ENCODE measurements around the gene CRISPLD2.

GRCh38 chr16:84932681-84933080 is 112.9 kb downstream of the CRISPLD2 start:
- TF ChIP-seq ZSCAN32 (CRISPR knock-in tag; IDR thresholded peaks at IDR 0.05) (no peak), MAX (CRISPR knock-in tag; IDR thresholded peaks at IDR 0.05) (no peak), CGGBP1 (CRISPR knock-in tag; IDR thresholded peaks at IDR 0.05) (no peak), ATF2 (CRISPR knock-in tag; IDR thresholded peaks at IDR 0.05) (no peak), POLR3A (IDR thresholded peaks at IDR 0.05; ENCODE audit: borderline replicate concordance, extremely low read depth, insufficient read depth, insufficient read length) (no peak), PYGO2 (tag; IDR thresholded peaks at IDR 0.05) (no peak), POLR2AphosphoS5 (IDR thresholded peaks at IDR 0.05; ENCODE audit: control insufficient read depth, insufficient read depth, low read depth, low read length) (no peak), ZNF274 (IDR thresholded peaks at IDR 0.05; ENCODE audit: borderline replicate concordance, low read depth, low read length) (no peak), STAT5B (CRISPR knock-in tag; IDR thresholded peaks at IDR 0.05) (no peak), ZBTB34 (CRISPR knock-in tag; IDR thresholded peaks at IDR 0.05) (no peak)
